NCI-H526 treated with DMSO at 0.1 percent for 48 hours (cell line): ENCODE measurements around the gene RASGEF1B.

Source experiments
- DNase-seq: peaks from one replicate; lab custom pipeline; 2025; lab: John Stamatoyannopoulos, UW

Gene RASGEF1B

DNA sequence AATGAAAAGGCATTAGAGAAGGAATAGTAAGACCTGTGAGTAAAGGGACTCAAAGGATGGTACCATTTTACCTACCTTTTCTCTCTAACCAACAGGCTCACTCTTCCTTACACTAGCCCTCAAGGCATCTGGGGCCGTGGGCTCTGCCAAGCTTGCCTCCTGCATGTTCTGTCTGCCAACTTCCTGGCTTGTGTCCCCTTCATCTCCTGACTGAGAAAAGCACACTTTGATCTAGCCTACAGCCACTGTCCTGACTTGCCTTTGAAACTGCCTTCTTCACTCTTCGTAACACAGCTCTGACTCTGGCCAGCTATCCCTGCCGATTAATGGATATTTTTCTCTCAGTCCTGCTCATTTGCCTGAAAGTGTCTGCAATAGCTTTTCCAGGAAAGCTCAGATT, 76.5 kb downstream of the RASGEF1B start:
- DNase-seq: no peak

DNA sequence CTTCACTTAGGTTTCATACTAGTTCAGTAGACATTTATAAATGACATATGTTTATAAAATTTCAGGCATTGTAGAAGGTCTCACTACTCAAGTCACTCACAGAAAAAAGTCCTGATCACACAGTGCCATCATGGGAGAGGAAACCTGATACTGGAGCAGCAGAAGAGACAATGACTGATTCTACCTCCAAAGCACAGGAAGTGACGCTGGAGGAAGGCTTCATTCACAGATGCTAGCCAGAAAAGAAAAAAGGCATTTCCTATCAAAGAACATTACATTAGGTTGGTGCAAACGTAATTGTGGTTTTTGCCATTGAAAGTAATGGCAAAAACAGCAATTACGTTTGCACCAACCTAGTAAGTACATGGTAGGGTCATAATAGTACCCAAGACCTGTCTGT, 79.5 kb downstream of the RASGEF1B start:
- no peak for DNase-seq

DNA sequence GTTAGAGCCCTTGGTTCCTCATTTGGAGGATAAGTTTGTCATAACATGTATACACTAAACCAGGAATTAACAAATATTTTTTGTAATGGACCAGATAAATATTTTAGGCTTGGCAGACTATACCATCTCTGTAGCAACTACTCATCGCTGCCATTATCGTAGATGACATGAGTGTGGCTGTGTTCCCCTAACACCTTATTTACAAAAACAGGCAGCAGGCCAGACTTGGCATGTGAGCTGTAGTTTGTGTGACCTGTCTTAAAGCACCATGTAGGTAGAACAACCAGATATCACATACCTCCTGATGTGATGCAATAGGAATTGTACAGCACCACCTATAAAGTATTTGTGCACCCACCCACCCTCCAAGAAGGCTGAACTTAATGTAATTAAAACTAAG, 82.0 kb downstream of the RASGEF1B start:
- no peak for DNase-seq

DNA sequence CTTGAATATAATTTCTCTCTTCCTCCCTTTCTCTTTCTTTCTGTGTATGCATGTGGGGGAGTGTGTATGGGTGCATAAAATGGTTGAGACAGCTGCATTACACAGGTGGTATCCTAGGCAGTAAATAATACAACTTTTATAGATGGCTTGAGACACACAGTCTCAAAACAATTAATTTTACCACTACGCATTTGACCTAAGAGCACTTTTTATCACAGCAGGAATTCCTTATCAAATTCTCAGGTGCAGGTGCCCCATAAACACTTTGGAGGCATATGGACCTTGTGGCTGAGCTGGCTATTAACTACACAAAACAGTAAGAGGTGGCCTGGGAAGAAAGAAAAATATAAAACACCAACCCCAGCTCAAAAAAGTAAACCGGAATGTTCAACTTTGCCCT, 91.3 kb downstream of the RASGEF1B start:
- no peak for DNase-seq

DNA sequence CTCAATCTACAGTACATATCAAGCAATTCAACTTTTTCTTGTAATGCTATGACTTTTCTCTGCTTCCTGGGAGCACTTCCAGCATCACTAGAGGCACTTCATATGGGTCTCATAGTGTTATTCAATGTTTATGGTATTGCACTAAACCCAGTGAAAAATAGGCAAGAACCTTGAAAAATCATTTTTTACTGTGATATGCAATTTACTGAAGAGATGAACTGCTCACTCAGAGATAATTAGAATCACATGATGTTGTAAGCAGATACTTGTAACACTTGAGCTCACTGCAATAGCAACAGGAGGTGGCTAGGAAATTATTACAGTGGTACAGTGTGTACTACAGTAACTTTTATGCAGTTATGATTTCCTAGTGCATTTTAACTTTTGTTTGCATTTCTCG, 93.3 kb downstream of the RASGEF1B start:
- no peak for DNase-seq

DNA sequence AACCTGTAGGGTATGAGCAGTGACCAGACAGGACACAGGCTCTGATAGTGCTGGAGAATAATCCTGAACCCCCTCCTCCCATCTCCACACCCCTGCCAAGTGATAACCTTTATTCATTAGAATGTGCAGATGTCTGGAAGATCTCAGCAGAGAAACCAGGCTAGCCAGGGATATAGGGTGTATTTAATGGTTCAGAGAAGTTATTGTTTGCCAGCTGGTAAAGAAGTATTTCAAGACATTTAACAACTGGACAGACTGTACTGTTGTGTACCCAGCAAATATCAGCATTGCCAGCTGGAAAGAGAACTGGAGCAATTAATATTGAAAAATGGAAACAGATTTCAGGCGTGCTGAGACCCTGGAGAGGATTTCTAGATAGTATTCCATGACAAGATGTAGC, 94.5 kb downstream of the RASGEF1B start:
- DNase-seq: no peak

DNA sequence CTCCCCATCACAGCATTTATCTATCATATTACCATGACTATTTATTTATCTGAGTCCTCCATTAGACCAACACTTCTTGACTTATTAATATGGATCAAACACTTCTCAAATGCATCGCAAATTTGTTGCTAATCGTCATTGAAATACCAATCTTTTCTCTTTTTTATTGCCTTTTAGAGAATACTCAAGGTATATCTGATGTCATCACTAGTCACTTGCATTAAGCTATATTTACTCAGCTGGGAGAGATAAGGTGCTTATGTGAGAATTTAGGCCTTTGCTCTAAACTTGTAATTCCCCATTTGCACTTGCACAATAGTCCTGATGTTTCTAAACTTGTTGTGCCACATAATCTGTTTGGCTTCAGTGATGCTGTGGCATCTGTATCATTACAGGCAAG, 95.0 kb downstream of the RASGEF1B start:
- no peak for DNase-seq
